ENCODE data around the gene CERT1. TPM values are rescaled to one million over a fixed set of nuclear protein-coding genes. Genes with fewer than 3 reads are reported as not detected.

Gene CERT1
- total and polyA plus RNA-seq, 9 of the 15 experiments (the other 6 are each of a cell fraction or from before 2014, with no cell fraction given): 3.4 to 24.7 (median 9.8) TPM

DNA sequence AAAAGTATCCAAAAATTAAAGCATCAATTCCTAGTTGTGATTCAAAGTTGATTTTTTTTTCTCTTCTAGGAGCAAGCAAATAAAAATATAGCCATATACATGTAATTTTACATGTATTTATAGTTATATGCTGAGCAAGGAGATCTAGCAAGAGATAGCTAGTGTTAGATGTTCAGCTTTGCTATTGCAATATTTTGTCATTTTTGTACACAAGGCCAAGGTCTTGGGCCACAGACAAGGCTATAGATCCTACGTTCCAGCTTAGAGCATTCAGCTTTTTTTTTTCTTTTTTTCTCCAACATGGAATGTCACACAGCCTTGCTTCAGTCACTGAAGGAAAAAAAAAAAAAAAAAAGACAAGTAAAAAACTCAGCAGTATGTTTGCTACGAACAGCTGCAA lies 137.6 kb downstream of the CERT1 start:
- Histone ChIP-seq H2AFZ (ENCODE audit: low read depth, low read length) (no peak overlapping the region), H3K4me3 (no peak overlapping the region), H4K20me1 (replicated peaks; ENCODE audit: control insufficient read depth, insufficient read depth, low read length) (no peaks in the 10 kb centered on the region), H3K4me1 (replicated peaks in 1 of 2; ENCODE audit: control insufficient read depth in 2 of 2, insufficient read depth in 2 of 2, low read length in 2 of 2) (no peaks in the 10 kb centered on the region), H3K27ac (ENCODE audit: extremely low read depth, low read depth, low read length) (no peak overlapping the region), H3K27me3 (ENCODE audit: control insufficient read depth in 2 of 2, insufficient read depth in 2 of 2, low read length in 2 of 2) (no peaks in the 10 kb centered on the region), H3K36me3 (ENCODE audit: control insufficient read depth, insufficient read depth, low read length) (peaks cover 24% of the 10 kb centered on the region; the same call in 2 of the 3 replicates), H3K9me3 (replicated peaks; ENCODE audit: control insufficient read depth, insufficient read depth, low read depth, low read length) (no peaks in the 10 kb centered on the region), H3K79me2 (ENCODE audit: control insufficient read depth, insufficient read depth, low read length) (no peaks in the 10 kb centered on the region), H3K9me1 (ENCODE audit: control insufficient read depth, insufficient read depth, low read length) (no peaks in the 10 kb centered on the region), H3K4me2 (ENCODE audit: insufficient read depth, low read length) (no peak overlapping the region), H3K9ac (ENCODE audit: insufficient read depth in 1 of 2, low read depth in 2 of 2, low read length in 2 of 2) (no peak overlapping the region)
- ATAC-seq (no peak), FAIRE-seq (no peak), DNase-seq (ENCODE audit: extremely low read depth in 1 of 4, low spot score in 3 of 4) (no peak)
- intact Hi-C loops (cut with micrococcal nuclease) (no loop called here), in situ Hi-C loops (cut with MboI) (no loop called here)
- ChIA-PET POLR2A (interaction anchor here (0.6 kb wide), 1 partner anchor 18 kb away, joined by 3 read pairs; no protein-coding TSS in a partner anchor), CTCF (ENCODE audit: low intra/inter-chr PET ratio) (no interaction called here)
- no TSS peak for BruUV-seq (replicated peaks)
- TF ChIP-seq ETV6 (IDR thresholded peaks at IDR 0.05; ENCODE audit: borderline replicate concordance in 1 of 2, low read depth in 2 of 2, low read length in 1 of 2) (no peak), ETV6 (CRISPR knock-in tag; IDR thresholded peaks at IDR 0.05; ENCODE audit: borderline replicate concordance) (no peak), ATF1 (CRISPR knock-in tag; IDR thresholded peaks at IDR 0.05) (no peak), ATF1 (tag; IDR thresholded peaks at IDR 0.05) (no peak), RCOR1 (IDR thresholded peaks at IDR 0.05; ENCODE audit: borderline replicate concordance in 1 of 2, low read depth in 2 of 2, low read length in 2 of 2) (no peak), KDM1A (IDR thresholded peaks at IDR 0.05) (no peak), SUPT5H (IDR thresholded peaks at IDR 0.05) (no peak), MEF2A (IDR thresholded peaks at IDR 0.05; ENCODE audit: control insufficient read depth, low read depth, low read length) (no peak), CEBPG (CRISPR knock-in tag; IDR thresholded peaks at IDR 0.05) (no peak), CEBPG (tag; conservative IDR thresholded peaks at IDR 0.05 in 1 of 2, IDR thresholded peaks at IDR 0.05 in 1 of 2) (no peak), CBX5 (IDR thresholded peaks at IDR 0.05; ENCODE audit: borderline replicate concordance, low read depth) (no peak), BCOR (IDR thresholded peaks at IDR 0.05) (no peak), ATF7 (IDR thresholded peaks at IDR 0.05) (no peak)
- TF ChIP-seq, protein P1, sequence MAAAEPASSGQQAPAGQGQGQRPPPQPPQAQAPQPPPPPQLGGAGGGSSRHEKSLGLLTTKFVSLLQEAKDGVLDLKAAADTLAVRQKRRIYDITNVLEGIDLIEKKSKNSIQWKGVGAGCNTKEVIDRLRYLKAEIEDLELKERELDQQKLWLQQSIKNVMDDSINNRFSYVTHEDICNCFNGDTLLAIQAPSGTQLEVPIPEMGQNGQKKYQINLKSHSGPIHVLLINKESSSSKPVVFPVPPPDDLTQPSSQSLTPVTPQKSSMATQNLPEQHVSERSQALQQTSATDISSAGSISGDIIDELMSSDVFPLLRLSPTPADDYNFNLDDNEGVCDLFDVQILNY (CRISPR knock-in tag; IDR thresholded peaks at IDR 0.05): no peak
- TF ChIP-seq, protein P2, sequence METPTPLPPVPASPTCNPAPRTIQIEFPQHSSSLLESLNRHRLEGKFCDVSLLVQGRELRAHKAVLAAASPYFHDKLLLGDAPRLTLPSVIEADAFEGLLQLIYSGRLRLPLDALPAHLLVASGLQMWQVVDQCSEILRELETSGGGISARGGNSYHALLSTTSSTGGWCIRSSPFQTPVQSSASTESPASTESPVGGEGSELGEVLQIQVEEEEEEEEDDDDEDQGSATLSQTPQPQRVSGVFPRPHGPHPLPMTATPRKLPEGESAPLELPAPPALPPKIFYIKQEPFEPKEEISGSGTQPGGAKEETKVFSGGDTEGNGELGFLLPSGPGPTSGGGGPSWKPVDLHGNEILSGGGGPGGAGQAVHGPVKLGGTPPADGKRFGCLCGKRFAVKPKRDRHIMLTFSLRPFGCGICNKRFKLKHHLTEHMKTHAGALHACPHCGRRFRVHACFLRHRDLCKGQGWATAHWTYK (CRISPR knock-in tag; IDR thresholded peaks at IDR 0.05): no peak
- 85% methylated on average over 2 of the region's 2 CpGs for WGBS (ENCODE audit: insufficient coverage, low coverage, missing lambda C conversion rate)
